ENCODE data around the gene TMX4. TPM values are rescaled to one million over a fixed set of nuclear protein-coding genes. Genes with fewer than 3 reads are reported as not detected.

Gene TMX4
- total RNA-seq, 1 experiment from 2014 or later = 47.4 TPM

DNA sequence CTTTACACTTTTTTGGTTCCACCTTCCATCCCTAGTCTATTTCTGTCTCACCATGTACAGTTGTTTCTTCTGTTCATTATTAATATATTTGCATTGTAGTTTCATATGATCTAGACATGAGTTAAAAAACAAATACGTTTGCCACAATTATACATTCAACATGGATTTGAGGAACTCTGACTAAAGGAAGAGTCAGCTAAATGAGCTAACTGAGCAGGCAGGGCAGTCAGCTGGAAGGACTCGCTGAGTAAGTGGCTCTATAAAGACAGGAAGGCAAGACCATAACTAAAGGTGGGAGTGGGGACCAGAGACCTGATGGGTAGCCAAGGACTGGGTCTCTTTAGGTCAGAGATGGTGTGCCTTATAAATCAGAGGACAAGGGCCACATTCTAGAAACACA, 26.3 kb downstream of the TMX4 start:
- CTCF ChIA-PET = interaction anchor here (1.1 to 2.0 kb wide), 3 partner anchors 57 to 729 kb away, joined by 4 to 6 read pairs (median 4); no protein-coding TSS in a partner anchor
- no TSS peak for BruUV-seq (replicated peaks)
- no peak overlapping the region for H3K4me3 Mint-ChIP-seq (ENCODE audit: unreplicated experiment)
- peaks cover 31% of the 10 kb centered on the region for H3K36me3 Mint-ChIP-seq (ENCODE audit: insufficient read depth, unreplicated experiment)
- no peaks in the 10 kb centered on the region for H3K27me3 Mint-ChIP-seq (ENCODE audit: insufficient read depth, unreplicated experiment)
- no peaks in the 10 kb centered on the region for H3K4me1 Mint-ChIP-seq (ENCODE audit: insufficient read depth, unreplicated experiment)
- intact Hi-C loops (cut with micrococcal nuclease) = no loop called here
- H3K9me3 Mint-ChIP-seq (ENCODE audit: unreplicated experiment) = peaks cover 20% of the 10 kb centered on the region
- POLR2A ChIA-PET = interaction anchor here (1.3 kb wide), 1 partner anchor 11 kb away, joined by 6 read pairs; no protein-coding TSS in a partner anchor
- no peak for TF ChIP-seq CTCF (IDR thresholded peaks at IDR 0.05; ENCODE audit: unreplicated experiment)
- DNase-seq (ENCODE audit: unreplicated experiment) = no peak
- H3K27ac Mint-ChIP-seq (ENCODE audit: low read depth, unreplicated experiment) = no peak overlapping the region

DNA sequence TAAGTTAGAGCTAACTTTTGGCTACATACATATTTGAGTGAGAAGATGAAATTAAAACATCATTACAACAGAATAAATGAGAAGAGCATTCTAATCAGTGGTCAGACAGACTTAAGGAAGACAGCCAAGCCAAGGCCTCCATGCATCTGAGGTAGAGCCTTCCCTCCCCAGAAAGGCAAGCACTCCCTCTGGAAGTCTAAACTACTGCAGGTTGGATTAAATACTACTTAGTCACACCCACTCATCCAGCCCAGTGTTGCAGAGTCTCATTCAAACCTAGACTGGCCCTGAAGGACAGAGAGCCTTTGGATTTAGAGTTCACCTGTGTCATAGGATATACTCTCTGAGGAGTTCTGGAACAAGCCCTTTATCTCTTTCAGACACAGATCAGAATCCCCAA, 29.2 kb downstream of the TMX4 start:
- H3K27me3 Mint-ChIP-seq (ENCODE audit: insufficient read depth, unreplicated experiment) = no peaks in the 10 kb centered on the region
- no peak overlapping the region for H3K27ac Mint-ChIP-seq (ENCODE audit: low read depth, unreplicated experiment)
- H3K4me3 Mint-ChIP-seq (ENCODE audit: unreplicated experiment) = no peak overlapping the region
- CTCF ChIA-PET = interaction anchor here (0.6 to 3.7 kb wide), 6 partner anchors 17 to 1546 kb away, joined by 3 to 29 read pairs (median 4); no protein-coding TSS in a partner anchor
- DNase-seq (ENCODE audit: unreplicated experiment) = no peak
- peaks cover 20% of the 10 kb centered on the region for H3K9me3 Mint-ChIP-seq (ENCODE audit: unreplicated experiment)
- no TSS peak for BruUV-seq (replicated peaks)
- POLR2A ChIA-PET = no interaction called here
- TF ChIP-seq CTCF (IDR thresholded peaks at IDR 0.05; ENCODE audit: unreplicated experiment) = no peak
- peaks cover 48% of the 10 kb centered on the region for H3K36me3 Mint-ChIP-seq (ENCODE audit: insufficient read depth, unreplicated experiment)
- H3K4me1 Mint-ChIP-seq (ENCODE audit: insufficient read depth, unreplicated experiment) = no peaks in the 10 kb centered on the region
- intact Hi-C loops (cut with micrococcal nuclease) = no loop called here

DNA sequence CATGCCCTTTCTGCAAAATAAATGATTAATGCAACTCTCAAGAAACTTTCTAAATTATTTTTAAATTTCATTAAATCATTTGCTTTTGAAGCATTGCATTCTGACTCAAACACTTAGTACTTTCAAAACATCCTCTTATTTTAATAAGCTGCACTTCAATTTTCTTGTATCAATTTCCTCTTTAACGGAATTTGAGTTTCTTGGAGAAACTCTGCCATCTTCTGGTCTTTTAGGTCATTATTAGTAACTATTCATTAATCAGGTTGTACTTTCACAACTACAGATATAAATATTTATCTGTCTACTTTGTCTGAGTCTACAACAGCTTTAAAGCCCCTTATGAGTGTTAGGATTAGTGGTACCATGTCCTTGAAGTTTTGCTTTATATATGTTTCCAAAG, 30.2 kb downstream of the TMX4 start:
- CTCF ChIA-PET = interaction anchor here (0.7 to 3.7 kb wide), 6 partner anchors 9 to 1127 kb away, joined by 3 to 29 read pairs (median 6); no protein-coding TSS in a partner anchor
- Mint-ChIP-seq H3K9me3 (ENCODE audit: unreplicated experiment) (peaks cover 14% of the 10 kb centered on the region), H3K4me1 (ENCODE audit: insufficient read depth, unreplicated experiment) (no peaks in the 10 kb centered on the region), H3K27me3 (ENCODE audit: insufficient read depth, unreplicated experiment) (no peaks in the 10 kb centered on the region), H3K4me3 (ENCODE audit: unreplicated experiment) (no peak overlapping the region), H3K27ac (ENCODE audit: low read depth, unreplicated experiment) (no peak overlapping the region), H3K36me3 (ENCODE audit: insufficient read depth, unreplicated experiment) (peaks cover 46% of the 10 kb centered on the region)
- TF ChIP-seq CTCF (IDR thresholded peaks at IDR 0.05; ENCODE audit: unreplicated experiment) = no peak
- DNase-seq (ENCODE audit: unreplicated experiment) = no peak
- intact Hi-C loops (cut with micrococcal nuclease) = no loop called here
- POLR2A ChIA-PET = no interaction called here
- BruUV-seq (replicated peaks) = no TSS peak

DNA sequence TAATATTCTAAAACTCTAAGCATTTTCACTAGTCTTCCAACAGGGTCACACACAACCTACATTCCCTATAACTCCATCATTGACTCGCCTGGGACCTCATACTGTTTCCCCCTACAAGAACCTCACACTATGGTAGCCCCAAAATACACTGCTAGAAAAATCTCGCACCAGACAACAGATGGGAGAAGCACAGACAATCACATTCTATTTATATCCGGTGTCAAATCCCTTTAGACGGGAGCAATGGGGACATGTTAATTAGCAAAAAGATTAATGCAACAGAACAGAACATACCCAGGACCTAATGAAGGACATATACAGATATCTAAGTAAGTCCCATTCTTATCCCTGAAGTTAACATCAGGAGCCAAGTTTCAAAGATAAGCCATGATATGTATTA, 33.6 kb downstream of the TMX4 start:
- peaks cover 40% of the 10 kb centered on the region for H3K36me3 Mint-ChIP-seq (ENCODE audit: insufficient read depth, unreplicated experiment)
- no peaks in the 10 kb centered on the region for H3K9me3 Mint-ChIP-seq (ENCODE audit: unreplicated experiment)
- intact Hi-C loops (cut with micrococcal nuclease) = no loop called here
- TF ChIP-seq CTCF (IDR thresholded peaks at IDR 0.05; ENCODE audit: unreplicated experiment) = no peak
- H3K27me3 Mint-ChIP-seq (ENCODE audit: insufficient read depth, unreplicated experiment) = no peaks in the 10 kb centered on the region
- no peak overlapping the region for H3K27ac Mint-ChIP-seq (ENCODE audit: low read depth, unreplicated experiment)
- no TSS peak for BruUV-seq (replicated peaks)
- CTCF ChIA-PET = no interaction called here
- no peak overlapping the region for H3K4me3 Mint-ChIP-seq (ENCODE audit: unreplicated experiment)
- POLR2A ChIA-PET = no interaction called here
- no peak for DNase-seq (ENCODE audit: unreplicated experiment)
- no peaks in the 10 kb centered on the region for H3K4me1 Mint-ChIP-seq (ENCODE audit: insufficient read depth, unreplicated experiment)

Measured in MCF 10A (cell line).